Activated naive CD4-positive, alpha-beta T cell treated with anti-CD3 and anti-CD28 coated beads, Interleukin-2, amount 50 U/mL, for 72 hours (primary cell): ENCODE results near the gene AFG3L2. TPM values are rescaled to one million over a fixed set of nuclear protein-coding genes. Genes with fewer than 3 reads are reported as not detected.
A peak's percentile ranks its signal among the peaks of the same experiment; 100 is the strongest.

Experiments
- ATAC-seq, 2 donors: fragments of 150-1000 bp; cut with Tn5 transposase; 2 replicates each; pipeline ENCODE4 v1.10.0; 2021; ENCODE audit warnings: mild to moderate bottlenecking in 2 of 2, moderate library complexity in 2 of 2
- DNase-seq, 2 donors: peaks; one replicate each; pipeline ENCODE4 v3.0.0; 2021 to 2022; ENCODE audit warnings: low spot score in 2 of 2
- H3K27ac Mint-ChIP-seq, 2 donors: one replicate each; pipeline ENCODE4 v1.8.0; 2022; ENCODE audit warnings: mild to moderate bottlenecking in 2 of 2, mixed read lengths in 2 of 2
- H3K36me3 Mint-ChIP-seq, 2 donors: one replicate each; pipeline ENCODE4 v1.8.0; 2022; ENCODE audit warnings: mixed read lengths in 2 of 2
- H3K9me3 Mint-ChIP-seq, 2 donors: one replicate each; pipeline ENCODE4 v1.8.0; 2022; ENCODE audit warnings: mixed read lengths in 2 of 2
- total RNA-seq, 2 donors: library from RNA; stranded (reverse); gene quantifications; one replicate each; pipeline ENCODE4 v1.2.3, GENCODE V29; 2022

Gene AFG3L2
- total RNA-seq, 2 donors from 2014 or later = 36.8 to 52.3 TPM

DNA sequence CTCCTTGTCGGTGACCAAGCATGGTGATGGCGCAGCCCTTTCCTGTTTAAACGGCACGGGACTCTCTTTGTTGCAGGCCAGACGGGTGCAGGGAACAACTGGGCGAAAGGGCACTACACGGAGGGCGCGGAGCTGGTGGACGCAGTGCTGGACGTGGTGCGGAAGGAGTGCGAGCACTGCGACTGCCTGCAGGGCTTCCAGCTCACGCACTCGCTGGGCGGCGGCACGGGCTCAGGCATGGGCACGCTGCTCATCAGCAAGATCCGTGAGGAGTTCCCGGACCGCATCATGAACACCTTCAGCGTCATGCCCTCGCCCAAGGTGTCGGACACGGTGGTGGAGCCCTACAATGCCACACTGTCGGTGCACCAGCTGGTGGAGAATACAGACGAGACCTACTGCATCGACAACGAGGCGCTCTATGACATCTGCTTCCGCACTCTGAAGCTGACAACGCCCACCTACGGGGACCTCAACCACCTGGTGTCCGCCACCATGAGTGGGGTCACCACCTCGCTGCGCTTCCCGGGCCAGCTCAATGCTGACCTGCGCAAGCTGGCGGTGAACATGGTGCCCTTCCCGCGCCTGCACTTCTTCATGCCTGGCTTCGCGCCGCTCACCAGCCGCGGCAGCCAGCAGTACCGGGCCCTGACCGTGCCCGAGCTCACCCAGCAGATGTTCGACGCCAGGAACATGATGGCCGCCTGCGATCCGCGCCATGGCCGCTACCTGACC, 51.9 kb downstream of the AFG3L2 start:
- Mint-ChIP-seq H3K9me3 (no peaks in the 10 kb centered on the region), H3K27ac (no peak overlapping the region), H3K36me3 (peaks cover 19 to 32% of the 10 kb centered on the region in 2 donors)
- ATAC-seq (no peak), DNase-seq (no peak)

DNA sequence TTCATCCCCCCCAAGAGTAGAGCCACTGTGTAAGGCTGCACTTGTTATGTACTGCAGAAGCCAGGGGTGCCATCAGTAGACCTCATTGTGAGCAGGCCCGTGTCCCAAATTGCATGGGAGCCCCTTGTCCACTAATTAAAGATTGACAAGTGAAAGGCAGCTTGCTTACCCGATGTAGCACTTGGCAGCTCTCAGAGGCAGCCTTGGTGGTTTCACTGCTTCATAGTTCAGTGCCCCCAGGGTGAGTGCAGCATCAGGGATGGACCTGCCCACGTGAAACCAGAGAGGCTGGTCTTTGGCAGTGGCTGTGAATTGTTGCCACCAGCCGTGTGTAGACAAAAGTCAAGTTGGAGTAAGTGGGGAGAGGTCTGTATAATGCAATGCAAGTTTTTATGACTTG, 55.7 kb downstream of the AFG3L2 start:
- Mint-ChIP-seq H3K36me3 (peaks cover 8 to 14% of the 10 kb centered on the region in 2 donors), H3K9me3 (no peaks in the 10 kb centered on the region), H3K27ac (no peak overlapping the region)
- ATAC-seq (no peak), DNase-seq (no peak)

DNA sequence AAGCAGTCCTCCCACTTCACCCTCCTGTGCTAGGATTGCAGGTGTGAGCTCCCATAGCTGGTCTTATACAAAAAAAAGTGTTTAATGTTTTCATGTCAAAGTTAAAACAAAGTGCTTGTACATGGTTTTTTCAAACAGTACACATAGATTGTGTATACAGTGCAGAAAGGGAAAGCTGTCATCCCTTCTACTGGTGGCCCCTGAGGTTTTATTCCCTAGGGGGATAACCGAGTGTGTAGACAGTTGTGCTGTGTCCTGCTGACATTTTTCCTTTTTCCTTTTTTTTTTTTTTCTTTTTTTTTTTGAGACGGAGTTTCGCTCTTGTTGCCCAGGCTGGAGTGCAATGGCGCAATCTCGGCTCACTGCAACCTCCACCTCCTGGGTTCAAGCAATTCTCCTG, 58.2 kb downstream of the AFG3L2 start:
- H3K27ac Mint-ChIP-seq = no peak overlapping the region
- DNase-seq (no peak), ATAC-seq (no peak)
- no peaks in the 10 kb centered on the region for H3K9me3 Mint-ChIP-seq
- no peaks in the 10 kb centered on the region for H3K36me3 Mint-ChIP-seq

DNA sequence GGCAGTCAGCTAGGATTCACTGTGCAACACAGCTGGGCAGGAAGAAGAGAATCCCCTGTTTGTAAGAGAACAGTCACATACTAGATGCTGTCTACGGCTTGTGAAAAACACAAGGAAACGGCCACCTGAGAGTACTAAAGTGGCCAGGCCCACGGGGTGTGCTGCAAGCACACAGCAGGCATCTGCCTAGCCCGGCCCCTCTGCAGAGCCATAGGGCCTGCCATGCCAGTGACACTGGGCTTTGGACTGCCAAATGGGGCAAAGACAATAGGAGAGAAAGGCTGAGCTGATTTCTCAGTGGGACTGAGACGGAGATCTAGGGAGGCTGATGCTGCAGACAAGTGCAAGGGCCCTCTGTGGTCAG, 58.7 kb downstream of the AFG3L2 start:
- Mint-ChIP-seq H3K9me3 (no peaks in the 10 kb centered on the region), H3K36me3 (no peaks in the 10 kb centered on the region), H3K27ac (no peak overlapping the region)
- DNase-seq (no peak), ATAC-seq (no peak)

DNA sequence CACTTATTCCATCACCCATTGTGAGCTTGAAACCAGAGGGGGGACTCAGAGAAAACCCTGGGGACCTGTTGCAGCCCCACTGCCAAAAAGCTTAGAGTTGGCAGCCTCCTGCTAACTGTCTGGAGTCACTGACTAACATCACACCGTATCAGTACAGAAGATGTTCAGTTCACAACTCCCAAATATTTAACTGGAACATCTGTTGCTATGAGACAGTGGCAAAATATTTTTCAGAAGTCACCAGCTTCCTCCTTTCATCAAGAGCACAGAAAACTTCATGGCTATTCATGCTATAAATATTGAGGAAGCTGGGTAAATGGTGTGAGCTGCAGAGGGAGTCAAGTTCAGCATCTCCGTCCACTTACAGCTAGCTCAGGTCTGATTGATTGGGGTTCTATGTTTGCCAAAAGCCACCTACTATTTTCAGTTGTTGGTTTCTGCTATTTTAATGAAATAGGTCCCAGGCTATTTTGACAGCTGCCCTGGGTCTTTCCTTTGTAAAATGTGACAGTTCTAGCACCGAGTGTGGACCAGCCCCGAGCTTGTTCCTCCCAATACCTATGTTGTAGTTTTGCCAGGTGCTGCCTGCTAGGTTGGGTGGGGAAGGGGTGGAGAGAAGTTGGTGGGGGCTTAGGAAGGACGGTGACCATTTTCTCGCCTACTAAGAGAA, 59.2 kb downstream of the AFG3L2 start:
- DNase-seq = no peak
- no peak for ATAC-seq
- no peaks in the 10 kb centered on the region for H3K36me3 Mint-ChIP-seq
- no peak overlapping the region for H3K27ac Mint-ChIP-seq
- H3K9me3 Mint-ChIP-seq = no peaks in the 10 kb centered on the region

DNA sequence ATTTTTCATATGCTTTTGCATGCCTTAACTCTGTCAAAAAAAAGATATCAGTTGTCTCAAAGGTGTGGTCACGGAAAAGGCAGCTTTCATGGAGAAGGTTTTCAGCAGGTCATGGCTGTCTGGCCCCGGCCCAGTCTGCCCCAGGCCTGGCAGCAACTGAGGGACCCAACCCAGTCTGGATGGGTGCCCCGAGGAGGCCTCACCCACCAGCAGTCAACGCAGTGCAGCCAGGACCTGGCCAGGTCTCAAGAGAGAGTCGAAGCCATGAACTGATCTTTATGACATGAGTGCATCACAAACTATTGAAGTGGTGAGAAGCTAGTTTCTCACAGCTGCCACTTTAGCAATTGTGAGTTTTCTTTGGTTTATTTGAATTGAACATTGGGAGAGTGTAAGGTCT, 61.1 kb downstream of the AFG3L2 start:
- Mint-ChIP-seq H3K27ac (no peak overlapping the region), H3K9me3 (peaks cover 3 to 6% of the 10 kb centered on the region in 2 donors), H3K36me3 (peaks cover 4 to 11% of the 10 kb centered on the region in 2 donors)
- DNase-seq (no peak), ATAC-seq (no peak)

DNA sequence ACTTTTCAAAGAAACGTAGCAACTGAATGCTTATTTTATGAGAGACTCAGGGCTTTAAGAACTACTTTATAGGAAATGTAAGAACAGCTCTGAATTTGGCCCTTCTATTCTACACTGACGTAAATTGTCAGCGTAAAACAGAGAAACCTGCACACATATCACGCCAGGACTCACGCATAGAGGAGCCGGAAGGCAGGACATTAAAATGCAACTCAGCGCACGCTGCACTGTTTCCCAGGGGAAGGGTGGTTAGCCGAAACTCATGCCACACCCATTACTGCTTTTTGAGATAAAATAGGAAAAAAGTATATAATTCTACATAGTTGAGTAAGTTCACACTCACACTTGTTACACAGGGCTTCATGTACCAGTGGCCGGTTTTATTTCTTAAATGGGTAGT, 61.5 kb downstream of the AFG3L2 start:
- H3K36me3 Mint-ChIP-seq = peaks cover 4 to 11% of the 10 kb centered on the region in 2 donors
- no peak for ATAC-seq

DNA sequence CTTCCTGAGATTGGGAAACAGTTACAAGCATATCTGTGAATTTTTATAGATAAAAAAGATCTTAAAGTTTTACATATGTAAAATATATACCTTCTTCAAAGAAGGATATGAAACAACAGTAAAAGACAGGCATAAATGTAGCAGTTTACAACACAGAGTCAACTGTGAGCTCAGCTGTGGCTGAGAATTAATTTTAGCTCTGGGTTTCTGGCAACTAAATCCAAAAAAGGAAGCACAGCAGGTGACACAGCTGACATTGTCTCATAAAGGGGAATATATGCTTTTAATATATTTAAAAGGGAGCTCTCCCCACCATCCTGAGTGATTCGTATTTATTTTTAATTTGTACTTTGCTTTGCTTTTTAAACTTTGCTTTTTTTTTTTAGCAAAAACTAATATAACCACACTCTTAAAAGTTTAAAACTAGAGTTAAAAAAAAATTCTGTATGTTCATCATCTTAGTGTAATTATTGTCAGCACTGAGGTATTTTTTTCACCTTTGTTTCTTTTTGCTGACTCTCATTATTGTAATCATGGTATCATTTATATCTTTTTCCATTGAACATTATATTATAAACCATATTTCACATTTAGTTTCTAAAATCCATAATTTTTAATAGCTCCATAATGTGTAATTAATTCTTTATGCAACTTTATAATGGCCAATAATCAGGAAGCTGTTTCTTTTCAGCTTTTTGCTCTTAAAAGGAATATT, 62.3 kb downstream of the AFG3L2 start:
- Mint-ChIP-seq H3K27ac (no peak overlapping the region), H3K36me3 (peaks cover 5 to 12% of the 10 kb centered on the region in 2 donors), H3K9me3 (peaks cover 3 to 6% of the 10 kb centered on the region in 2 donors)
- DNase-seq (no peak), ATAC-seq (no peak)

More for the DNA sequence above, 61.5 kb downstream of the AFG3L2 start:
- Mint-ChIP-seq H3K27ac (no peak overlapping the region), H3K9me3 (peaks cover 3 to 6% of the 10 kb centered on the region in 2 donors)
- no peak for DNase-seq

DNA sequence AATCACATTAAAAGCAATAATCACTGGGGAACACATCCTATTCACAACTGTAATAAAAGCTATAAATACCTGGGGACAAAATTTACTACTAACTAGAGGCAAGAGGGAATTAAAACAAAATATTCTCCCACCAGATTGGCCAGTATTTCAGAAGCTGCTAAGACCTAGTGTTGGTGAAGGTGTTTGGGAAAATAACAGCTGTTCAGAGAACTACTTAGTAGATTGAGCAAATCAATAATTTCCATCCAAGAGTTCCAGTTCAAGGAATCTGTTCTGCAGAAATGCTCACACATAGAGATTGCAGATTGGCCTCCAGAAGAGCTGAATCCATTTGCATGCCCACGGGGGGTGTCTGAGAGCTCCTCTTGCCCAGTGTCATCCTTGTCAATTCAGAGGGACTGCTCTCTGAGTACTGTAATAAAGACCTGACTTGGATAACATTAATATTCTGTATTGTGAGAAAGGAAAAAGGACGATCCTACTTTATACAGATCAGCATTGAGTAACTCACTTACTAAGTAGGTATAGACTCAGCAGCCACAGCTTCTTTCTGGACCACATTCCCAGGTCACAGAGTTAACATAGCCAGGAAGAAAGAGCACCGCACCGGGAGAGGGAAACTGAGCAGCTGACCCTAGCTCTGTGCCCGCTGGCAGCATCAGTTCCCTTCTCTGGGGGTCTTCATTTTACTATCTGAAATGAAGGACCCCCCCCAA, 63.3 kb downstream of the AFG3L2 start:
- ATAC-seq = no peak
- H3K9me3 Mint-ChIP-seq = peaks cover 3 to 10% of the 10 kb centered on the region in 2 donors
- DNase-seq = no peak
- H3K36me3 Mint-ChIP-seq = peaks cover 10 to 18% of the 10 kb centered on the region in 2 donors
- H3K27ac Mint-ChIP-seq = no peak overlapping the region

DNA sequence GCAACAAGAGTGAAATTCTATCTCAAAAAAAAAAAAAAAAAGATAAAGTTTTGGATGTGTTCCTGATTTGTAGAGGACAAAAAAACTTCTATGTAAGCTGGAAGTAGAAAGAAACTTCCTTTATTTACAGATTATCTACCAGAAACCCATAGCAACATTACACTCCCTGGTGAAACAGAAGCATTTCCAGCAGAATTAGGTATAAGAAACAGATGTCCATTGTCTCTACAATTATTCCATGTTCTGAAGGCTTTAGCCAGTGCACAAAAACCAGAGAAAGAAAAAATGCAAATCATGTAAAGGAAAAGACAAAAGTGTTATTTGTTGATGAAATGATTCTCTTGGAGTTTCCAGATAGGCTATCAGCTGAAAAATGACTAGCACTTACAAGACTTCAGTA, 64.1 kb downstream of the AFG3L2 start:
- Mint-ChIP-seq H3K27ac (no peak overlapping the region), H3K9me3 (peaks cover 3 to 10% of the 10 kb centered on the region in 2 donors), H3K36me3 (peaks cover 10 to 18% of the 10 kb centered on the region in 2 donors)
- DNase-seq (no peak), ATAC-seq (no peak)

DNA sequence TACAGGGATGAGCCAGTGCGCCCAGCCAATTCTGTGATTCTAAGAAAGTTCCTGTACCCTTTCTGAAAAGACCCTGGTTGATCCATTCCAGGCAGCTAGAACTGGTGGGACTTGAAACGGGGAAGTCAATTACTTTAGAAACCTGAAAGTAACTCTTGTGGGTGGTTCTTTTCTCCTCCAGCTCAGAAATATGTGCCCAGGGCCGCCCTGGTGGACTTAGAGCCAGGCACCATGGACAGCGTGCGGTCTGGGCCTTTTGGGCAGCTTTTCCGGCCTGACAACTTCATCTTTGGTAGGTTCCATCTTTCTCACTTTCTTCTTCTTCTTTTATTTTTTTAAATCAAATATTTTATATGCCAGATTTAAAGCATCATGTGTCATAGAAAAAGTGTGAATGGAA, 66.3 kb downstream of the AFG3L2 start:
- Mint-ChIP-seq H3K36me3 (peaks cover 14 to 22% of the 10 kb centered on the region in 2 donors), H3K27ac (no peak overlapping the region), H3K9me3 (peaks cover 3 to 10% of the 10 kb centered on the region in 2 donors)
- DNase-seq (no peak), ATAC-seq (no peak)

DNA sequence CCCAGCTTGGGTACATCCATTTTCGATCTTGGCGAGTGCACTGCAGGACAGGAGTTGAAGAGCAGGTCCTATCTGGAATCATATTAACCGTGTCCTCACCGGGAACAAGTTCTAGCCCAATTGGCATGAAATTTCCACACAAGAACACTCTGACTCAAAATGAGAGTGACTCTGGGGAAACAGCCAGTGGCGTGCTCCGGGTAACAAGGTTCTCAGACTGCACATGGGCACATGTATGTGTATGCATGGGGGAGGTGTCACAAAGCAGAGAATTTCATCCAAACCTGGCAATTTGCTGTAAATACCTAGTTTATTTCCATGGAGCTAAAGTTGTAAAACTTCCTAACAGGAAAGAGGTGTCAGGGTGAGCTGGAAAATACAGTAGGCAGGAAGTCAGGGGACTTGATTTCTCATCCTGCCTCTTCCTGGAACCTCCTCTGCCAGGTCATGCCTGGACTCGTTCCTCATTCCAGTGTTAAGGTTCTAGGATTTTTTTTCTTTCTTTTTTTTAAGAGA, 67.3 kb downstream of the AFG3L2 start:
- DNase-seq (no peak), ATAC-seq (no peak)
- peaks cover 3 to 10% of the 10 kb centered on the region in 2 donors for H3K9me3 Mint-ChIP-seq
- H3K36me3 Mint-ChIP-seq = peaks cover 14 to 22% of the 10 kb centered on the region in 2 donors
- H3K27ac Mint-ChIP-seq = no peak overlapping the region

DNA sequence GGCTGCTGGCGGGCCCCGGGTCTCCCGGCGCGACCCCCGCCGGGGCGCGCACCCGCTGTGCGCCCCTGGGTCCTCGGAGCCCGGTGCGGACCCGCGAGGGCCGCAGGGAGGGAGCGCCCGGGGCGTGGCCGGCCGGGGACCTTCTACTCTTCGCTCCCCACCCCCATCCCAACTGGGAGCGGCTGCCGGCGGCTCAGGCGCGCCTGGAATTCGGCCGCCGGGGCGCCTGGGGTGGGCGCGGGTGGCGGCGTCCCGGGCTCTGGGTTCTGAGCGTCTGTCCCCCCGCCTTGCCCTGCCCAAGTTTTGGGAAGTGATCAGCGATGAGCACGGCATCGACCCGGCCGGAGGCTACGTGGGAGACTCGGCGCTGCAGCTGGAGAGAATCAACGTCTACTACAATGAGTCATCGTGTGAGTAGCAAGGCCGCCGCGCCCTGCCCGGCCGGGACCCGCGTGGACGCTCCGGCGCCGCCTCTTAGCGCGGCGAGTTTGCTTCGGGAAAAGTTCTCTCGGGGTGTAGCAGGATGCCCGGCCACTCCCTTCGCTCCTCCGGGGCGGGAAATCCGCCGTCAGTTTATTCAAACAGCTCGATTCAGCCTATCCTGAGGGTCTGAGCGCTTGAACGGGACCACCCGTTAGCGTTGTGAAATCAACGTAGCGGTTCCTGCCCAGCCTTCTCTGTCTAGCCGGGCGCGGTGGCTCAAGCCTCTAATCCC, 68.5 kb downstream of the AFG3L2 start:
- DNase-seq = peak in 1 of 2 donors; percentile 45
- Mint-ChIP-seq H3K9me3 (peaks cover 3 to 10% of the 10 kb centered on the region in 2 donors), H3K27ac (no peak overlapping the region), H3K36me3 (peaks cover 14 to 22% of the 10 kb centered on the region in 2 donors)
- ATAC-seq = peak; percentile 72 to 81

DNA sequence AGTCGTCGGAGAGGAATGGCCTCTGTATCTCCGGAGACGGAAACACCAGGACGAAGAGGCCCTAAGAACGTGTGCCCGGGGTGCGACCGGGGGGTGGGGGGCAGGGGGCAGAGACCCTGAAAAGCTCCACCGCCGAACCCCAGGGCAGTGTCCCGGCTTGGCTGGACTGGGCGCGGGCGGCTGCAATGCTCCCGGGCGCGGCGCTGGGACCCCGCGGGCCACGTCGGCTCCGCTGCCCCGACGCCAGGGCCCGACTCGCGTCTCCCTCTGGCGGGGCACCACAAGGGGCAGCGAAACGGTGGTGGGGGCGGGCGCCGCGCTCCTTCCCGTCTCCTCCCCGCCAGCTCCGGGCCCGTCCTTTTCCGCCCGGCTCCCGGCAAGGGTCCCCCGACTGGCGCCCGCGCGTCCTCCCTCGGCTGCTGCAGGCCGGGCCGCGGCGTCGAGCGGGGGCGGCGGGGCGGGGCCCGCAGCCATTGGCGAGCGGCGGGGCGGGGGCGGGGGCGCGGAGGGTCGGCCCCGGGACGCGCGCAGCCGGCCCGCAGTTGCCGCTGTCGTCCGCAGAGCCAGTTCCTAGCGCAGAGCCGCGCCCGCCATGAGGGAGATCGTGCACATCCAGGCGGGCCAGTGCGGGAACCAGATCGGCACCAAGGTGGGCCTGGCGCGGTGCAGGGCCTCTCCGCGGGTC, 69.2 kb downstream of the AFG3L2 start, which contains the start of gene TUBB6:
TSS of gene TUBB6 (plus strand) at position 541 of the 685 bp plus-strand sequence. CDS start at position 593, 52 bp downstream.
- peak; percentile 76 to 85 for ATAC-seq
- DNase-seq = peak in 1 of 2 donors; percentile 58
- Mint-ChIP-seq H3K36me3 (peaks cover 14 to 22% of the 10 kb centered on the region in 2 donors), H3K27ac (peak within 1 kb of the TSS in 1 of 2 donors; percentile 55), H3K9me3 (peaks cover 3 to 10% of the 10 kb centered on the region in 2 donors)
